Stomach (tissue), 4 donors: ENCODE measurements around the gene ATRNL1.

Experiments used
- EP300 ChIP-seq: sonication (generic); formaldehyde crosslinking; IDR thresholded peaks from one replicate; pipeline ENCODE4 v1.6.1; 2017; ENCODE audit warnings: antibody characterized with exemption
- POLR2AphosphoS5 ChIP-seq, 3 donors: sonication (generic); formaldehyde crosslinking; IDR thresholded peaks; one replicate each; pipeline ENCODE4 v1.6.1; 2016; ENCODE audit warnings: antibody characterized with exemption in 3 of 3
- TF ChIP-seq, protein P1 (sequence below), 7 experiments: fragments of 450-650 bp in 4 of 7; fragments of 200-600 bp in 3 of 7; sonication (generic) in 3 of 7; IDR thresholded peaks; one replicate each; pipeline ENCODE4 v1.5.1; 2016 to 2019; ENCODE audit warnings: antibody characterized with exemption in 7 of 7, control low read depth in 2 of 7, mild to moderate bottlenecking in 1 of 7

DNA sequence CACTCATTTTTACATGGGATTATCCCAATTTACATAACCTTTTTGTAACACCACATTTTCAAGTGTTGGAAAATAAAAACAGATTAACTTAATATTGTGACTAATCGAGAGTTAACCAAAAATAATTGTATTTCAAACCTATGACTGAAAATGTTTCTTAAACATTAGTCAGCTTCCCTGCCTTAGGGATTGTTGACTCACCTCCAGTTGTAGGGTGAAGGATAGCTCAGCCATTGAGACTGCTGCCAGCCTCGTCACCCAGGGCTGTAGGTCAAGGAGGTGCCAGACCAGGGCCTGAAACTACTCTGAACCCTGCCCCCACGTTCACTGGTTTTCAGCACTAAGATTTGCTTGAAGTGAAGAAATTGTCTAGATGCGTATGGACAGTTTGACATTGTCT lies 828.6 kb downstream of the ATRNL1 start:
- TF ChIP-seq POLR2AphosphoS5 (IDR thresholded peaks at IDR 0.05) (no peak), EP300 (no peak)
- TF ChIP-seq, protein P1, sequence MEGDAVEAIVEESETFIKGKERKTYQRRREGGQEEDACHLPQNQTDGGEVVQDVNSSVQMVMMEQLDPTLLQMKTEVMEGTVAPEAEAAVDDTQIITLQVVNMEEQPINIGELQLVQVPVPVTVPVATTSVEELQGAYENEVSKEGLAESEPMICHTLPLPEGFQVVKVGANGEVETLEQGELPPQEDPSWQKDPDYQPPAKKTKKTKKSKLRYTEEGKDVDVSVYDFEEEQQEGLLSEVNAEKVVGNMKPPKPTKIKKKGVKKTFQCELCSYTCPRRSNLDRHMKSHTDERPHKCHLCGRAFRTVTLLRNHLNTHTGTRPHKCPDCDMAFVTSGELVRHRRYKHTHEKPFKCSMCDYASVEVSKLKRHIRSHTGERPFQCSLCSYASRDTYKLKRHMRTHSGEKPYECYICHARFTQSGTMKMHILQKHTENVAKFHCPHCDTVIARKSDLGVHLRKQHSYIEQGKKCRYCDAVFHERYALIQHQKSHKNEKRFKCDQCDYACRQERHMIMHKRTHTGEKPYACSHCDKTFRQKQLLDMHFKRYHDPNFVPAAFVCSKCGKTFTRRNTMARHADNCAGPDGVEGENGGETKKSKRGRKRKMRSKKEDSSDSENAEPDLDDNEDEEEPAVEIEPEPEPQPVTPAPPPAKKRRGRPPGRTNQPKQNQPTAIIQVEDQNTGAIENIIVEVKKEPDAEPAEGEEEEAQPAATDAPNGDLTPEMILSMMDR (IDR thresholded peaks at IDR 0.05) = no peak
